Kidney (tissue), 14 donors: ENCODE measurements around the gene MARCHF9. TPM values are rescaled to one million over a fixed set of nuclear protein-coding genes. Genes with fewer than 3 reads are reported as not detected.

Experiments used
- DNase-seq, 5 donors: peaks; one replicate each; pipeline ENCODE4 v3.0.0-alpha.2; 2013 to 2020
- FAIRE-seq: peaks from 2 replicates; lab custom pipeline; 2012; peaks lifted over from hg19 to GRCh38; lab: Jason Lieb, UNC
- H3K27ac ChIP-seq, 2 donors: one replicate each; pipeline ENCODE4 v1.7.0; 2013; ENCODE audit warnings: low read depth in 2 of 2, low read length in 2 of 2, inconsistent platforms in 1 of 2
- H3K27me3 ChIP-seq: one replicate; pipeline ENCODE4 v1.7.1; 2013; ENCODE audit warnings: low read length, inconsistent platforms; ENCODE audit not compliant: control insufficient read depth, insufficient read depth
- H3K36me3 ChIP-seq, 3 donors: one replicate each; pipeline versions ENCODE4 v1.7.0 to v1.7.1; 2013; ENCODE audit warnings: low read length in 3 of 3, control low read depth in 1 of 3, inconsistent platforms in 1 of 3; ENCODE audit not compliant: insufficient read depth in 3 of 3, control insufficient read depth in 2 of 3
- H3K4me1 ChIP-seq, 3 donors: one replicate each; pipeline versions ENCODE4 v1.7.0 to v1.7.1; 2013; ENCODE audit warnings: low read length in 3 of 3, inconsistent platforms in 1 of 3, low read depth in 1 of 3; ENCODE audit not compliant: control insufficient read depth in 2 of 3, insufficient read depth in 2 of 3
- H3K4me3 ChIP-seq, 3 donors: one replicate each; pipeline versions ENCODE4 v1.7.0 to v1.8.1; 2013; ENCODE audit warnings: low read length in 3 of 3, control low read depth in 1 of 3, inconsistent platforms in 1 of 3
- H3K9ac ChIP-seq, 3 donors: one replicate each; pipeline versions ENCODE4 v1.7.0 to v1.7.1; 2013; ENCODE audit warnings: low read length in 3 of 3, control low read depth in 1 of 3, inconsistent platforms in 1 of 3
- H3K9me3 ChIP-seq, 3 donors: one replicate each; pipeline versions ENCODE4 v1.7.0 to v1.7.1; 2013; ENCODE audit warnings: low read length in 3 of 3, control low read depth in 1 of 3, inconsistent platforms in 1 of 3; ENCODE audit not compliant: control insufficient read depth in 2 of 3, insufficient read depth in 1 of 3
- intact Hi-C: fragments of 100-400 bp; cut with DNase I; formaldehyde crosslinking; loops from one replicate; pipeline ENCODE4 v1.11.1; 2022
- polyA plus RNA-seq: library from polyadenylated mRNA; stranded (reverse); fragments of 350-450 nt; fragmentation: Illumina TruSeq; extraction: RNeasy Lipid Tissue Mini Kit (QIAGEN cat#74804); gene quantifications from one replicate; pipeline ENCODE4 v1.2.3, GENCODE V29; 2014; ENCODE audit warnings: low read depth, low replicate concordance; ENCODE audit not compliant: insufficient read depth
- total RNA-seq: library from RNA; stranded (reverse); fragmentation: NEBNext Ultra II Directional; extraction: Animal tissue kit (Norgen Biotek cat#: 25700); gene quantifications from one replicate; pipeline ENCODE4 v1.2.1, GENCODE V29; 2021
- TF ChIP-seq, protein P1 (sequence below): IDR thresholded peaks from 3 replicates; pipeline ENCODE4 v1.5.1; 2012; ENCODE audit warnings: mild to moderate bottlenecking, moderate library complexity, borderline replicate concordance; ENCODE audit not compliant: insufficient read depth; ENCODE audit errors: extremely low read depth
- donor health status: control.
- donor health status: control.
- donor health status: control.
- donor health status: control.
- donor health status: control.
- donor health status: DM: yes; HTN: yes; CAD: no.
- donor health status: Normal renal cell carcinoma (clear cell type).

The MARCHF9 gene
- total and polyA plus RNA-seq, 2 donors from 2014 or later = 22.9 to 38.4 TPM

DNA sequence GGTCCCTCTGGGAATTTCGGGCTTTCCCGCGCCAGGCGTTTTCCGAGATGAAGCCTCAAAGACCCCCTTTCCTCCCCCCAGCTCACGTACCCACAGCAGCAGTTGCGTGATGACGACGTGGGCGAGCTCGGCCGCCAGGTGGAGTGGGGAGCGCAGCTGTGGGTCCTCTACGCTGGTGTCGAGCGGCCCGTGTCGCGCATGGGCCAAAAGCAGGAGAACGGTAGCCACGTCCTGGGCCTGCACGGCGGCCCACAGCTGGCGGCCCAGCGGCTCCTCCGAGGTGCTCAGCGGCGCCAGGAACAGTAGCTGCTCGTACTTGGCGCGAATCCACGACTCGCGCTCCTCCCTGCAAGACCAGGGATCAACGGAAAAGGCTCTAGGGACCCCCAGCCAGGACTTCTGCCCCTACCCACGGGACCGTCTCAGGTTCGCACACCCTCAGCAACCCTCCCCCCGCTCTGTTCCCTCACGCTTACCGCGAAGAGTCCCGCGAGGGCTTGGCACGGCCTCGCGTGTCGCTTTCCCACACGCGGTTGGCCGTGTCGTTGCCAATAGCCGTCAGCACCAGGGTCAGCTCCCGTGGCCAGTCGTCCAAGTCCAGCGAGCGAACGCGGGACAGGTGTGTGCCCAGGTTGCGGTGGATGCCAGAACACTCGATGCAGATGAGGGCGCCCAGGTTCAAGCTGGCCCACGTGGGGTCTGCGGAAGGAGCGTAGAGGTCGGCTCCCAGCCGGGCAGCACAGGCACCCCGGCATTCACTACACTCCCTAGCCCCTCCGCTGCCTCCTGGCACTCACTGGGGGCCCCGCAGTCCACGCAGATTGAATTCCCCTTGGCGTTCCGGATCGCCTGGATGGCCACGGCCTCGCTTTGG lies 27.8 kb upstream of the MARCHF9 start:
- no peak overlapping the region for H3K27ac ChIP-seq
- no peaks in the 10 kb centered on the region for H3K36me3 ChIP-seq
- FAIRE-seq (no peak), DNase-seq (peak; percentile 69 to 88 (median 73))
- H3K4me3 ChIP-seq = peak overlapping the region in 2 of 3 donors; percentile 24 to 69
- peaks cover 0 to 12% (median 0%) of the 10 kb centered on the region in 3 donors for H3K4me1 ChIP-seq
- TF ChIP-seq, protein P1, sequence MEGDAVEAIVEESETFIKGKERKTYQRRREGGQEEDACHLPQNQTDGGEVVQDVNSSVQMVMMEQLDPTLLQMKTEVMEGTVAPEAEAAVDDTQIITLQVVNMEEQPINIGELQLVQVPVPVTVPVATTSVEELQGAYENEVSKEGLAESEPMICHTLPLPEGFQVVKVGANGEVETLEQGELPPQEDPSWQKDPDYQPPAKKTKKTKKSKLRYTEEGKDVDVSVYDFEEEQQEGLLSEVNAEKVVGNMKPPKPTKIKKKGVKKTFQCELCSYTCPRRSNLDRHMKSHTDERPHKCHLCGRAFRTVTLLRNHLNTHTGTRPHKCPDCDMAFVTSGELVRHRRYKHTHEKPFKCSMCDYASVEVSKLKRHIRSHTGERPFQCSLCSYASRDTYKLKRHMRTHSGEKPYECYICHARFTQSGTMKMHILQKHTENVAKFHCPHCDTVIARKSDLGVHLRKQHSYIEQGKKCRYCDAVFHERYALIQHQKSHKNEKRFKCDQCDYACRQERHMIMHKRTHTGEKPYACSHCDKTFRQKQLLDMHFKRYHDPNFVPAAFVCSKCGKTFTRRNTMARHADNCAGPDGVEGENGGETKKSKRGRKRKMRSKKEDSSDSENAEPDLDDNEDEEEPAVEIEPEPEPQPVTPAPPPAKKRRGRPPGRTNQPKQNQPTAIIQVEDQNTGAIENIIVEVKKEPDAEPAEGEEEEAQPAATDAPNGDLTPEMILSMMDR = no peak
- intact Hi-C loops = no loop called here
- no peak overlapping the region for H3K9ac ChIP-seq
- H3K9me3 ChIP-seq = no peaks in the 10 kb centered on the region
- H3K27me3 ChIP-seq = peaks cover 4% of the 10 kb centered on the region

DNA sequence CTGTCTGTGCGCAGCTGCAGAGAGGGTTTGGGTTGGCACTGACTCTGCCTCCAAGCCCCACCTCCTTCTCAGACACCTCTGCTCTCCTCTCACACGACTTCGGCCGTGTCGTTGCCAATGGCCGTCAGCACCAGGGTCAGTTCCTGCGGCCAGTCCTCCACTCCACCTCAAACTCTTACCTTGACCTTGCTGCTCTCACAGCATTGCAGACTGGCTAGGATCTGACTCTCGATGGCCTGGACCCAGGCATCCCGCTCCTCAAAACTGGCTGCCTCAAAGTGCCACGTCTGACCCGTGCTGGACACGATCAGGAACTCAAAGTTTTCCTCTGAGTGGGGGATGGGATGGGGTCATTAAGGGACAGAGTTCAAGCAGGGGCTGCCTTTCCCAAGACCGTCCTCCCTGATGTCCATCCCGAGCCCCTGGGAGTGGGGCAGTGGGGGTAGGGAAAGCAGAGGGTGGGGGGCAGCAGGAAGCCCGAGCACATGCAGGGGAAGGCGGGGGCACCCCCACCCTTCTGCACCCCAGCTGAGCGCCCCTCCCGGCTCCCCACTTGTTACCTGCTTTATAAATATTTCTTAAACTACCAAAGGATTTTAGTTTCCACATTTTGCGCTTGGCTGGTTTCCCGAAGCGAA lies 27.0 kb upstream of the MARCHF9 start:
- TF ChIP-seq, protein P1 = no peak
- peaks cover 0 to 12% (median 0%) of the 10 kb centered on the region in 3 donors for H3K4me1 ChIP-seq
- FAIRE-seq (no peak), DNase-seq (peak in 4 of 5 donors; percentile 48 to 74 (median 52))
- H3K36me3 ChIP-seq = no peaks in the 10 kb centered on the region
- intact Hi-C loops = no loop called here
- no peak overlapping the region for H3K9ac ChIP-seq
- no peak overlapping the region for H3K27ac ChIP-seq
- no peak overlapping the region for H3K4me3 ChIP-seq
- no peaks in the 10 kb centered on the region for H3K9me3 ChIP-seq
- peaks cover 4% of the 10 kb centered on the region for H3K27me3 ChIP-seq

DNA sequence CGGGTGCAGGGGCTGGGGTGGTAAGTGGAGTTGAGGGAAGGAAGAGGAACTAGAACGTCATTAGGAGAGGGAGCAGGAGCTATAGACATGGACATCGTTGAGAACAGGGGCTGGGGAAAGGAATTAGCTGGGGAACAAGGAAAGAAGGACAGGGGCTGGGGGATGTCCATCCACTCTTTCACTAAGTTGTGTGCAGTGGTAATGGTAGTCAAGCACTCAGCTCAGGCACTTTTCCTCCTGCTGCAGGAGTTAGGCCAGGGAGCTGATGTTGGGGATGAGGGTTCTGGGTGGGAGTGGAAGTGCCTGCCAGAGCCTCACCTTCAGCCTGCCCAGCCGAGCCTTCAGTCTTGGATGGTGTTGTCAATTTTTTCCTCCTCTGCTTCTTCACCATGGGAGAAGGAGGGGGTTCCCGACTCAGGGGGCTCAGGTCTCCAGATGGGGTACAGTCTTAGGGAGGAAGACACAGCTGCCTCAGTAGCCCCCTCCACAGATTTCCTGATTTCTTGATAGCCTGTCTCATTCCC lies 25.5 kb upstream of the MARCHF9 start:
- DNase-seq (peak in 1 of 5 donors; percentile 16), FAIRE-seq (no peak)
- TF ChIP-seq, protein P1 = no peak
- intact Hi-C loops = no loop called here
- H3K36me3 ChIP-seq = no peaks in the 10 kb centered on the region
- H3K4me1 ChIP-seq = peaks cover 0 to 12% (median 0%) of the 10 kb centered on the region in 3 donors
- H3K27me3 ChIP-seq = peaks cover 14% of the 10 kb centered on the region
- no peak overlapping the region for H3K27ac ChIP-seq
- no peaks in the 10 kb centered on the region for H3K9me3 ChIP-seq
- H3K9ac ChIP-seq = no peak overlapping the region
- H3K4me3 ChIP-seq = no peak overlapping the region
